K562 (cell line): ENCODE measurements around the gene ZSWIM7. TPM values are rescaled to one million over a fixed set of nuclear protein-coding genes. Genes with fewer than 3 reads are reported as not detected.

Experiments used
- ATAC-seq: fragments of 200-7000 bp; cut with Tn5 transposase; 3 replicates; pipeline ENCODE4 v1.9.1; 2020; ENCODE audit warnings: moderate library complexity
- BruUV-seq: library from RNA; stranded (reverse); fragments of 400-500 nt; replicated peaks from 2 replicates; lab custom pipeline; 2021; lab: Mats Ljungman, UMichigan
- CTCF ChIA-PET: fragments of 300-600 bp; formaldehyde crosslinking; extraction: SDS; loops from one replicate; lab custom pipeline; 2021; ENCODE audit warnings: low intra/inter-chr PET ratio; lab: Yijun Ruan, JAX
- POLR2A ChIA-PET: fragments of 300-600, 350-650 bp; sonication (Branson Sonifier 250); formaldehyde crosslinking; extraction: SDS; loops from one replicate; lab custom pipeline; 2021; ENCODE audit warnings: antibody characterized with exemption, inconsistent platforms; lab: Yijun Ruan, JAX
- DNase-seq, 4 experiments: peaks; one replicate each; pipeline versions ENCODE4 v3.0.0 to v3.0.0-alpha.2; 2011 to 2018; ENCODE audit warnings: low spot score in 3 of 4, mixed read lengths in 3 of 4; ENCODE audit errors: extremely low read depth in 1 of 4
- FAIRE-seq: peaks from 2 replicates; lab custom pipeline; 2011; peaks lifted over from hg19 to GRCh38; lab: Jason Lieb, UNC
- H2AFZ ChIP-seq: 2 replicates; pipeline ENCODE4 v1.6.0; 2011; ENCODE audit warnings: low read depth, low read length, control low read depth, inconsistent platforms
- H3K27ac ChIP-seq: fragments of 200-600 bp; 3 replicates; pipeline ENCODE4 v1.8.0; 2011; ENCODE audit warnings: low read depth, mild to moderate bottlenecking, control low read depth, inconsistent platforms, low read length, moderate library complexity, mixed read lengths; ENCODE audit errors: extremely low read depth
- H3K27me3 ChIP-seq, 2 experiments: fragments of 300-600 bp in 1 of 2; 2 replicates in 1 of 2; 3 replicates in 1 of 2; pipeline versions ENCODE4 v1.6.0 to v1.8.0; 2011; ENCODE audit warnings: inconsistent platforms in 2 of 2, low read length in 2 of 2, mild to moderate bottlenecking in 1 of 2, mixed read lengths in 1 of 2, moderate library complexity in 1 of 2; ENCODE audit not compliant: control insufficient read depth in 2 of 2, insufficient read depth in 2 of 2
- H3K36me3 ChIP-seq: fragments of 300-600 bp; 3 replicates; pipeline ENCODE4 v1.8.0; 2011; ENCODE audit warnings: mild to moderate bottlenecking, low read length, inconsistent platforms; ENCODE audit not compliant: control insufficient read depth, insufficient read depth
- H3K4me1 ChIP-seq, 2 experiments: fragments of 200-600 bp in 1 of 2; replicated peaks in 1 of 2; 2 replicates in 1 of 2; 3 replicates in 1 of 2; pipeline versions ENCODE4 v1.5.1 to v1.8.0; 2011; ENCODE audit warnings: inconsistent platforms in 2 of 2, low read length in 2 of 2, mild to moderate bottlenecking in 1 of 2, mixed read lengths in 1 of 2, moderate library complexity in 1 of 2; ENCODE audit not compliant: control insufficient read depth in 2 of 2, insufficient read depth in 2 of 2
- H3K4me2 ChIP-seq: 2 replicates; pipeline ENCODE4 v1.6.1; 2011; ENCODE audit warnings: low read length, control low read depth, inconsistent platforms, mixed read lengths; ENCODE audit not compliant: insufficient read depth
- H3K4me3 ChIP-seq: fragments of 200-600 bp; sonication (generic), shearing (Covaris generic); 2 replicates; pipeline ENCODE4 v1.5.1; 2016; ENCODE audit warnings: control low read depth, inconsistent platforms
- H3K79me2 ChIP-seq: fragments of 200-600 bp; 3 replicates; pipeline ENCODE4 v1.8.0; 2011; ENCODE audit warnings: low read length, inconsistent platforms; ENCODE audit not compliant: control insufficient read depth, insufficient read depth
- H3K9ac ChIP-seq, 2 experiments: 2 replicates each; pipeline versions ENCODE4 v1.6.0 to v1.6.1; 2011; ENCODE audit warnings: low read depth in 2 of 2, low read length in 2 of 2, control low read depth in 1 of 2, inconsistent platforms in 1 of 2, mild to moderate bottlenecking in 1 of 2, mixed read lengths in 1 of 2; ENCODE audit not compliant: insufficient read depth in 1 of 2
- H3K9me1 ChIP-seq: one replicate; pipeline ENCODE4 v1.6.0; 2011; ENCODE audit warnings: inconsistent platforms, mild to moderate bottlenecking, low read length, moderate library complexity; ENCODE audit not compliant: control insufficient read depth, insufficient read depth
- H3K9me3 ChIP-seq: replicated peaks from 2 replicates; pipeline ENCODE4 v1.5.1; 2011; ENCODE audit warnings: low read depth, low read length, inconsistent platforms; ENCODE audit not compliant: control insufficient read depth, insufficient read depth
- H4K20me1 ChIP-seq: replicated peaks from 2 replicates; pipeline ENCODE4 v1.6.1; 2011; ENCODE audit warnings: low read length, inconsistent platforms, mixed read lengths; ENCODE audit not compliant: control insufficient read depth, insufficient read depth
- CC2D1A ChIP-seq: fragments of 450-650 bp; IDR thresholded peaks from 2 replicates; pipeline ENCODE4 v1.6.1; 2017; ENCODE audit warnings: mild to moderate bottlenecking
- NBN ChIP-seq: fragments of 450-650 bp; IDR thresholded peaks from 2 replicates; pipeline ENCODE4 v1.6.1; 2016; ENCODE audit warnings: low read depth, mild to moderate bottlenecking
- PRMT5 ChIP-seq: sonication (generic); formaldehyde crosslinking; IDR thresholded peaks from 2 replicates; pipeline ENCODE4 v1.5.0; 2020; ENCODE audit warnings: missing genetic modification reagents
- SIX5 ChIP-seq, 2 experiments: IDR thresholded peaks; 2 replicates each; pipeline ENCODE4 v1.6.1; 2011; ENCODE audit warnings: low read length in 2 of 2, borderline replicate concordance in 1 of 2, low read depth in 1 of 2, mild to moderate bottlenecking in 1 of 2, moderate library complexity in 1 of 2; ENCODE audit not compliant: insufficient read depth in 1 of 2
- ZBTB11 ChIP-seq, 3 experiments: fragments of 200-800 bp in 1 of 3; fragments of 250-450 bp in 1 of 3; fragments of 450-650 bp in 1 of 3; sonication (Bioruptor Pico) in 1 of 3; sonication (Bioruptor generic) in 1 of 3; formaldehyde crosslinking in 1 of 3; IDR thresholded peaks; 2 replicates each; pipeline versions ENCODE4 v1.6.1 to v1.8.0; 2016 to 2022; ENCODE audit warnings: mild to moderate bottlenecking in 2 of 3, missing genetic modification characterization in 2 of 3, missing compliant biosample characterization in 1 of 3, moderate library complexity in 1 of 3
- ZC3H11A ChIP-seq: IDR thresholded peaks from 2 replicates; pipeline ENCODE4 v1.6.1; 2012; ENCODE audit warnings: low read depth, low read length, improper control_type of control experiment
- ZEB2 ChIP-seq: fragments of 450-650 bp; IDR thresholded peaks from 2 replicates; pipeline ENCODE4 v1.6.1; 2016
- ZNF143 ChIP-seq: sonication (generic); formaldehyde crosslinking; IDR thresholded peaks from 2 replicates; pipeline ENCODE4 v1.9.0; 2022; ENCODE audit warnings: mild to moderate bottlenecking, missing genetic modification reagents
- ZNF766 ChIP-seq: fragments of 200-800 bp; sonication (Bioruptor generic); conservative IDR thresholded peaks from 2 replicates; pipeline ENCODE4 v1.6.1; 2016; ENCODE audit warnings: missing genetic modification characterization, missing compliant biosample characterization
- ZNF830 ChIP-seq: fragments of 250-450 bp; sonication (Bioruptor Pico); IDR thresholded peaks from 2 replicates; pipeline ENCODE4 v1.5.0; 2021; ENCODE audit warnings: mild to moderate bottlenecking
- WGBS: fragments of 100-300 bp; shearing (Covaris generic); methylation state at CpG from one replicate; pipeline ENCODE4 v1.1.6; 2016; ENCODE audit warnings: low coverage, mixed read lengths; ENCODE audit not compliant: insufficient coverage; ENCODE audit errors: missing lambda C conversion rate; 5-methylcytosine and 5-hydroxymethylcytosine counted together
- in situ Hi-C: fragments of 300-500 bp; cut with MboI; formaldehyde crosslinking; loops from 4 replicates; pipeline ENCODE4 v1.15.0; 2018; ENCODE audit warnings: inconsistent platforms, mixed read lengths
- intact Hi-C: fragments of 100-400 bp; cut with micrococcal nuclease; formaldehyde crosslinking; loops from 2 replicates; pipeline ENCODE4 v1.14.2; 2022
- polyA plus RNA-seq, 8 experiments: library from polyadenylated mRNA; depleted of rRNA in 4 of 8; stranded (reverse) in 5 of 8; unstranded in 3 of 8; fragments of >200 nt; fragmentation: Nextera tagmentation in 2 of 8; fragmentation: Illumina TruSeq in 1 of 8; extraction: Ambion mirVana in 2 of 8; extraction: Trizol in 1 of 8; gene quantifications; 2 replicates each; pipeline versions ENCODE4 v1.2.1 to v1.2.3, GENCODE V29; 2011 to 2014; ENCODE audit warnings: inconsistent platforms in 1 of 8, missing spikeins in 1 of 8
- total RNA-seq, 7 experiments: library from RNA; depleted of rRNA in 6 of 7; stranded (reverse); fragments of >200 nt in 6 of 7; fragmentation: Illumina TruSeq in 2 of 7; extraction: Trizol in 2 of 7; gene quantifications; 2 replicates each; pipeline versions ENCODE4 v1.2.1 to v1.2.3, GENCODE V29; 2011 to 2021; ENCODE audit warnings: low replicate concordance in 1 of 7
- TF ChIP-seq, protein P1 (sequence below): sonication (generic); IDR thresholded peaks from 2 replicates; pipeline ENCODE4 v1.6.1; 2016
- TF ChIP-seq, protein P2 (sequence below): sonication (generic); formaldehyde crosslinking; IDR thresholded peaks from 2 replicates; pipeline ENCODE4 v1.8.1; 2023; ENCODE audit warnings: mild to moderate bottlenecking, missing genetic modification reagents, moderate library complexity
- TF ChIP-seq, protein P3 (sequence below), 2 experiments: fragments of 250-450 bp in 1 of 2; fragments of 450-650 bp in 1 of 2; sonication (Bioruptor Pico) in 1 of 2; IDR thresholded peaks; 2 replicates each; pipeline versions ENCODE4 v1.6.1 to v1.8.0; 2016 to 2021; ENCODE audit warnings: mild to moderate bottlenecking in 2 of 2, moderate library complexity in 2 of 2, missing compliant biosample characterization in 1 of 2, missing genetic modification characterization in 1 of 2
- TF ChIP-seq, protein P4 (sequence below): fragments of 450-650 bp; IDR thresholded peaks from 2 replicates; pipeline ENCODE4 v1.6.1; 2016

ZSWIM7 gene
- total and polyA plus RNA-seq, 9 of the 15 experiments (the other 6 are each of a cell fraction or from before 2014, with no cell fraction given) = 5.9 to 18.7 (median 9.5) TPM

- FAIRE-seq (no peak), DNase-seq (no peak), ATAC-seq (no peak)
- Histone ChIP-seq H2AFZ (no peak overlapping the region), H3K9ac (no peak overlapping the region), H3K27me3 (no peaks in the 10 kb centered on the region), H3K27ac (peak overlapping the region; percentile 77), H4K20me1 (no peaks in the 10 kb centered on the region), H3K36me3 (peaks cover 41% of the 10 kb centered on the region; the same call in 2 of the 3 replicates), H3K4me2 (peak overlapping the region; percentile 32; the same call in 1 of the 2 replicates), H3K9me3 (no peaks in the 10 kb centered on the region), H3K4me1 (peaks cover 20 to 34% of the 10 kb centered on the region in 2 experiments; a peak in 4 of 5 replicates), H3K4me3 (no peak overlapping the region), H3K9me1 (no peaks in the 10 kb centered on the region), H3K79me2 (peaks cover 11% of the 10 kb centered on the region)
- TF ChIP-seq ZC3H11A = no peak
- 0 out of 2 replicates have a peak, but pooled peaks have one; percentile 12 for TF ChIP-seq ZEB2
- TF ChIP-seq, protein P1, sequence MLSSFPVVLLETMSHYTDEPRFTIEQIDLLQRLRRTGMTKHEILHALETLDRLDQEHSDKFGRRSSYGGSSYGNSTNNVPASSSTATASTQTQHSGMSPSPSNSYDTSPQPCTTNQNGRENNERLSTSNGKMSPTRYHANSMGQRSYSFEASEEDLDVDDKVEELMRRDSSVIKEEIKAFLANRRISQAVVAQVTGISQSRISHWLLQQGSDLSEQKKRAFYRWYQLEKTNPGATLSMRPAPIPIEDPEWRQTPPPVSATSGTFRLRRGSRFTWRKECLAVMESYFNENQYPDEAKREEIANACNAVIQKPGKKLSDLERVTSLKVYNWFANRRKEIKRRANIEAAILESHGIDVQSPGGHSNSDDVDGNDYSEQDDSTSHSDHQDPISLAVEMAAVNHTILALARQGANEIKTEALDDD = 0 out of 2 replicates have a peak, but pooled peaks have one; percentile 20
- TF ChIP-seq, protein P2, sequence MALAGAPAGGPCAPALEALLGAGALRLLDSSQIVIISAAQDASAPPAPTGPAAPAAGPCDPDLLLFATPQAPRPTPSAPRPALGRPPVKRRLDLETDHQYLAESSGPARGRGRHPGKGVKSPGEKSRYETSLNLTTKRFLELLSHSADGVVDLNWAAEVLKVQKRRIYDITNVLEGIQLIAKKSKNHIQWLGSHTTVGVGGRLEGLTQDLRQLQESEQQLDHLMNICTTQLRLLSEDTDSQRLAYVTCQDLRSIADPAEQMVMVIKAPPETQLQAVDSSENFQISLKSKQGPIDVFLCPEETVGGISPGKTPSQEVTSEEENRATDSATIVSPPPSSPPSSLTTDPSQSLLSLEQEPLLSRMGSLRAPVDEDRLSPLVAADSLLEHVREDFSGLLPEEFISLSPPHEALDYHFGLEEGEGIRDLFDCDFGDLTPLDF = no peak
- no peak for TF ChIP-seq ZNF766 (CRISPR knock-in tag)
- TF ChIP-seq ZNF830 (CRISPR knock-in tag) = no peak
- no peak for TF ChIP-seq CC2D1A
- TF ChIP-seq, protein P3, sequence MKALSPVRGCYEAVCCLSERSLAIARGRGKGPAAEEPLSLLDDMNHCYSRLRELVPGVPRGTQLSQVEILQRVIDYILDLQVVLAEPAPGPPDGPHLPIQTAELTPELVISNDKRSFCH (CRISPR knock-in tag; IDR thresholded peaks at IDR 0.05) = no peak
- TF ChIP-seq, protein P3 (tag; IDR thresholded peaks at IDR 0.05) = no peak
- TF ChIP-seq ZBTB11 (CRISPR knock-in tag; IDR thresholded peaks at IDR 0.05) = 0 out of 6 replicates have a peak, but pooled peaks of 1 of the 3 experiments have one; percentile 25
- 0 out of 2 replicates have a peak, but pooled peaks have one; percentile 32 for TF ChIP-seq NBN
- TF ChIP-seq, protein P4, sequence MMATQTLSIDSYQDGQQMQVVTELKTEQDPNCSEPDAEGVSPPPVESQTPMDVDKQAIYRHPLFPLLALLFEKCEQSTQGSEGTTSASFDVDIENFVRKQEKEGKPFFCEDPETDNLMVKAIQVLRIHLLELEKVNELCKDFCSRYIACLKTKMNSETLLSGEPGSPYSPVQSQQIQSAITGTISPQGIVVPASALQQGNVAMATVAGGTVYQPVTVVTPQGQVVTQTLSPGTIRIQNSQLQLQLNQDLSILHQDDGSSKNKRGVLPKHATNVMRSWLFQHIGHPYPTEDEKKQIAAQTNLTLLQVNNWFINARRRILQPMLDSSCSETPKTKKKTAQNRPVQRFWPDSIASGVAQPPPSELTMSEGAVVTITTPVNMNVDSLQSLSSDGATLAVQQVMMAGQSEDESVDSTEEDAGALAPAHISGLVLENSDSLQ = 0 out of 2 replicates have a peak, but pooled peaks have one; percentile 9
- TF ChIP-seq SIX5 (IDR thresholded peaks at IDR 0.05; ENCODE audit: borderline replicate concordance in 1 of 2, insufficient read depth in 1 of 2, low read depth in 1 of 2, low read length in 2 of 2) = no peak
- TF ChIP-seq PRMT5 (CRISPR knock-in tag) = no peak
- TF ChIP-seq ZNF143 (CRISPR knock-in tag) = no peak
- no TSS peak for BruUV-seq
- in situ Hi-C loops = no loop called here
- ChIA-PET POLR2A (no interaction called here), CTCF (no interaction called here)
- 10% methylated on average over 1 of the region's 1 CpG for WGBS
- intact Hi-C loops = no loop called here
These were observed 20.9 kb downstream of the ZSWIM7 start for GRCh38 chr17:15978606-15979005.
